ENCODE measurements around the gene MICB.
"Not testable (repeated sequence)": the region's sequence is repeated elsewhere in the genome, so short reads cannot be mapped to it uniquely, and the experiment has no call there.

MICB gene

DNA sequence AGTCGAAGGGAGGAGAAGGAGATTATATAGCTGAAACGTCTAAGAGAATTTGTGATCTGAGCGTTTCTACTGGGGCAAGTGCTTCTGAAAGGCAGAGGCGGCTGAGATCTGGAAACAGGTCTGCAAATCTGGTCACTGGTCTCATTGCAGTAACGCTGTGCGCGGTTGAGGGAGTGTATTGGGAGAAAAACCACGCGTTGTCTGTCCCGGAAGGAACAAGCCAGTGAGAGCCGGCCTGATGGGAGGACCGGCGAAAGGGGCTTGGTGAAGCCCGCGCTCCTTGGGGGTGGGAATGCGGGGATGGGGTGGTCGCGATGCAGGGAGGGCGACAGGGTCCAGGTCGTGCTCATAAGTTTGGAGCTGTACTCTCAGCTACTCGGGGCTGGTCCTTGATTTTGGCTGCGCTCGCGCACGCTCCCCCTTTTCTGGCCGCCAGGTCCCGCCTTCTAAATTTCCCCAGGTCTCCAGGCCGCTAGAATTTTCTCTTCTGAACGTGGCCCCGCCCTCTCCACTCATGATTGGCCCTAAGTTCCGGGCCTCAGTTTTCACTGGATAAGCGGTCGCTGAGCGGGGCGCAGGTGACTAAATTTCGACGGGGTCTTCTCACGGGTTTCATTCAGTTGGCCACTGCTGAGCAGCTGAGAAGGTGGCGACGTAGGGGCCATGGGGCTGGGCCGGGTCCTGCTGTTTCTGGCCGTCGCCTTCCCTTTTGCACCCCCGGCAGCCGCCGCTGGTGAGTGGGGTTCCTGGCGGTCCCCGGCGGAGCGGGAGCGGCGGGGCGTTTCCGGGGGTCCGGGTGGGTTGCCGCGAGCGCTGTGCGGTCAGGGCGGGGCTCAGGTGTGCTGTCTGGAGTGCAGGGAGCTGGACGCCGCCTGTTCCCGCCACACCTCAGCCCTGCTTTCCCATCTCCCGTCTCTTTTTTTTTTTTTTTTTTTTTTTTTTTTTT is at the start of gene MICB:
MICB (plus strand) TSS at position 615 of the 946 bp plus-strand sequence; CDS start at position 664, 49 bp downstream.
- DNase-seq (ENCODE audit: low read depth): no peak

GRCh38 chr6:31450751-31451150 is 47.2 kb upstream of the MICB start:
- no peak for DNase-seq (ENCODE audit: low read depth)

GRCh38 chr6:31452859-31453258 is 45.1 kb upstream of the MICB start:
- DNase-seq (ENCODE audit: low read depth): no peak

GRCh38 chr6:31453259-31453658 is 44.7 kb upstream of the MICB start:
- DNase-seq (ENCODE audit: low read depth): no peak

DNA sequence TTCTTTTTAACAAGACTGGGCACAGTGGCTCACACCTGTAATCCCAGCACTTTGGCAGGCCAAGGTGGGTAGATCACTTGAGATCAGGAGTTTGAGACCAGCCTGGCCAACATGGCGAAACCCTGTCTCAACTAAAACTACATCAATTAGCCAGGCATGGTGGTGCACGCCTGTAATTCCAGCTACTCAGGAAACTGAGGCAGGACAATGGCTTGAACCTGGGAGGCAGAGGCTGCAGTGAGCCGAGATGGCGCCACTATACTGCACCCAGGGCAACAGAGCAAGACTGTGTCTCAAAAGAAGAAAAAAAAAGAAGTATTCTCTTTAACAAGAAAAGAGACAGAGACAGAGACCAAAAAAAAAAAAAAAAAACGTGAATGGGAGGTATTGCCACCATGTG is 38.1 kb upstream of the MICB start:
- not testable (repeated sequence) for DNase-seq (ENCODE audit: low read depth)

- DNase-seq (ENCODE audit: low read depth): no peak
Observed at GRCh38 chr6:31460361-31461025, 37.5 kb upstream of the MICB start.

GRCh38 chr6:31462026-31462963 is 35.6 kb upstream of the MICB start:
- no peak for DNase-seq (ENCODE audit: low read depth)

- no peak for DNase-seq (ENCODE audit: low read depth)
Observed at GRCh38 chr6:31462964-31463870, 34.7 kb upstream of the MICB start.

- no peak for DNase-seq (ENCODE audit: low read depth)
Observed at GRCh38 chr6:31464252-31465184, 33.4 kb upstream of the MICB start.

DNA sequence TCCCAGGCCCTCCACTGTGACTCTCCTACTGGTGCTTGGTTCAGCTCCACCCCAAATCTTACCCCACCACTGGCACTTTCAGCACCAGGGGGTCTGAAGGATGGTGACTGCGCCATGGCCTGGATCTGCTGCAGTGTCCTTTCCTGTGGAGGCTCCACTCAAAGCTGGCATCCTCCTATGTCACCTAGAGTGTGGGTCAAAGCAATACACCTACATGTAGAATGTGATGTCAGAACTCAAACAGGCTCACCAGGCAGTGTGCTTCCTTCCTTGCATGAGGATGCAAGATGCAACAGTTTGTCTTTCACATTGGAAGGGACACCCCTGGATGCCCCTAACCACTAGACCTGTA is 32.8 kb upstream of the MICB start:
- DNase-seq (ENCODE audit: low read depth): no peak

- no peak for DNase-seq (ENCODE audit: low read depth)
Observed at GRCh38 chr6:31465718-31466117, 32.2 kb upstream of the MICB start.

GRCh38 chr6:31466466-31466865 is 31.5 kb upstream of the MICB start:
- DNase-seq (ENCODE audit: low read depth): no peak

- no peak for DNase-seq (ENCODE audit: low read depth)
Observed at GRCh38 chr6:31467151-31467550, 30.8 kb upstream of the MICB start.

DNA sequence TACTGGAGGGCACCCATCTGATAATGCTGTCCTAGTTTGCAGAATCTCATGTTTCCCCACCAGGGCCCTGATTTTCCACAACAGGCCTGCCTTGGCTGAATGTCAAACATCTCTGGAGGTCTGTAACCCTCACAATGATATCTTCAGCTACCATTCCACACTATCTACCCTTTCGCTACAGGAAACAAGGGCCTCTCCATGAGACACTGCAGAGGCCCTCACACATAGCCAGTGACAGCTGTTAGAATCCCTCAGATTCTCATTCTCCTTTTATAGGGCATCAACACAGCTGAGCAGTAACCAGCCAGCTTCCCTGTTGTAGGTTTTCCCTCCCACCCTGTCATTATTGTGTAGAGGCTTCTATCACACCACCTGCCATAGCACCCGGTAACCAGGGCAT is 29.6 kb upstream of the MICB start:
- no peak for DNase-seq (ENCODE audit: low read depth)

GRCh38 chr6:31470801-31471200 is 27.1 kb upstream of the MICB start:
- no peak for DNase-seq (ENCODE audit: low read depth)

- no peak for DNase-seq (ENCODE audit: low read depth)
Observed at GRCh38 chr6:31471711-31472110, 26.2 kb upstream of the MICB start.

DNA sequence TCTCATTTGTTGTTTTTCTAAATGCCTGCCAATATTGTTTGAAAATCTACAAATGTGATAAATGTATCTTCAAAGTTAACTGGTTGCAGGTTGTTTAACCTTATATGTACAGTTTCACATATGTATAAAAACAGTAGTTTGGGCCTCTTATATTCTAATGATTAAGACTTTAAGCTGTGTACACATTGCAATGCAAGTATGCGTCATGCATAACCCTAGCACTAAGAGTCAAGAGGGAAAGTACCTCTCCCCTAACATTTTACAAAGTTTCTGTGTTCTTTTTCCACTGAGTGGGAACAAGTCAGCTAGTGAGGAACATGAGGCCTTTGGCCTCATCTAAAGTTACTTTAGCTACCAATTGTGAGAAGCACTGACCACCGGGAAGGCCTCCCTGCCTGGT is 25.7 kb upstream of the MICB start:
- no peak for DNase-seq (ENCODE audit: low read depth)

DNA sequence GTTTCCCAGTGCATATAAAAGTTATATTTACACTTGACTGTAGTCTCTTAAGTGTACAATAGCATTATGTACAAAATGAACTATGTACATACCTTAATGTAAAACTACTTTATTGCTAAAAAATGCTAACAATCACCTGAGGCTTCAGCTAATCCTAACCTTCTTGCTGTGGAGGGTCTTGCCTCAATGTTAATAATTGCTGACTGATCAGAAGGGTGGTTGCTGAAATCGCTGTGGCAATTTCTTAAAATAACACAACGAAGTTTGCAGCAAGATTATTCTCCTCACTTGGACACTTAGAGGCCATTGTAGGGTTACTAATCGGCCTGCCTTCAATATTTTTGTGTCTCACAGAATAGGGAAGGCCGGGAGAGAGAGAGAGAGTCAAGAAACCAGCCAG is 24.7 kb upstream of the MICB start:
- no peak for DNase-seq (ENCODE audit: low read depth)

GRCh38 chr6:31473780-31474761 is 23.9 kb upstream of the MICB start:
- no peak for DNase-seq (ENCODE audit: low read depth)
